K562 (cell line): ENCODE data around the gene KRTAP10-12.

Experiments used
- CTBP1 ChIP-seq: fragments of 450-650 bp; IDR thresholded peaks from 2 replicates; pipeline ENCODE4 v1.6.1; 2016; ENCODE audit warnings: borderline replicate concordance
- GTF2F1 ChIP-seq: IDR thresholded peaks from 2 replicates; pipeline ENCODE4 v1.6.1; 2011; ENCODE audit warnings: low read depth, low read length, improper control_type of control experiment
- TAF15 ChIP-seq: fragments of 200-400 bp; formaldehyde crosslinking; IDR thresholded peaks from 2 replicates; pipeline ENCODE4 v1.6.1; 2017; ENCODE audit warnings: mild to moderate bottlenecking, low read depth, low read length, moderate library complexity

DNA sequence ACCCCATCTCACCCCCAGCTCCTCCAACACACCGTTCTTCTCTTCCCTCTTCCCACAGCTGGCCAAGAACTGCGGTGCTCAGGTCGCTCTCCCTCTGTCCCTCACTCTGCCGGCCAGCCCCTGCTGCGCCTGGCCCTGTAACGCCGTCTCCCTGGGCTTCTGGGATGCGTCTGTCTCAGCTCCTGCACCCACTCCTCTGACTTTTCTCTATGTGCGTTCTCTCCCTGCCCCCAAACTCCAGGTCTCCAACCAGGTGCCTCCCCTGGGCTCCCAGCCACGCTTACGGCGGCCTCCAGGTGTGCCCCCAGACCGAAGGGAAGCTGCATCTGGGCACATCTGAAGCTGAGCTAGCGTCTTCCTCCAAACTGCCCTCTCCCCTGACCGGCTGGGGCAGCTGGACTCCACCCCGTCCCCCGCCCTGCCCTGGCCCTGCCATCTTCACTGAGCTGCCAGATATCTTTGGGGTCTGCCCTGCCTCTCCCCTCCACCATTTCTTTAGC, 2.6 kb downstream of the KRTAP10-12 start:
- TF ChIP-seq TAF15 (no peak), CTBP1 (no peak), GTF2F1 (no peak)
